ENCODE results near the gene SELENON.

DNA sequence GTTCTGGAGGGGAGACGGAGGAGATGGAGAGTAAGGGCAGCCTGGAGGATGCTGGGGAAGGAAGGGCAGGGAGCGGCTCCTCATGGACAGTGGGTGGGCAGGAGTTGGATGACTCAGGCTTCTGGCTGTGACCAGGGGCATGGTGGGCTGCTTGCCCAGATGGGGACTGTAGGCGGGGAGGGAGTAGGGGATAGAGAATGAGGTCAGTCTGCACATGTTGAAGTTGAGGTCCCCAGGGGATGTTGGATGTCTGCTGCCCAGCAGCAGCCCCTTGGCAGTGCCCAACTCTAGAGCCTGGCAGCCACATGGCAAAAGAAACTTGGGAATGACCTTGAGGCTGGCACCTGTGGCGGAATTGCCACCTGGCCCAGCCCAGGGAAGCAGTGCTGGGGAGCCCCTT lies 6.4 kb downstream of the SELENON start:
- TF ChIP-seq, protein P1, sequence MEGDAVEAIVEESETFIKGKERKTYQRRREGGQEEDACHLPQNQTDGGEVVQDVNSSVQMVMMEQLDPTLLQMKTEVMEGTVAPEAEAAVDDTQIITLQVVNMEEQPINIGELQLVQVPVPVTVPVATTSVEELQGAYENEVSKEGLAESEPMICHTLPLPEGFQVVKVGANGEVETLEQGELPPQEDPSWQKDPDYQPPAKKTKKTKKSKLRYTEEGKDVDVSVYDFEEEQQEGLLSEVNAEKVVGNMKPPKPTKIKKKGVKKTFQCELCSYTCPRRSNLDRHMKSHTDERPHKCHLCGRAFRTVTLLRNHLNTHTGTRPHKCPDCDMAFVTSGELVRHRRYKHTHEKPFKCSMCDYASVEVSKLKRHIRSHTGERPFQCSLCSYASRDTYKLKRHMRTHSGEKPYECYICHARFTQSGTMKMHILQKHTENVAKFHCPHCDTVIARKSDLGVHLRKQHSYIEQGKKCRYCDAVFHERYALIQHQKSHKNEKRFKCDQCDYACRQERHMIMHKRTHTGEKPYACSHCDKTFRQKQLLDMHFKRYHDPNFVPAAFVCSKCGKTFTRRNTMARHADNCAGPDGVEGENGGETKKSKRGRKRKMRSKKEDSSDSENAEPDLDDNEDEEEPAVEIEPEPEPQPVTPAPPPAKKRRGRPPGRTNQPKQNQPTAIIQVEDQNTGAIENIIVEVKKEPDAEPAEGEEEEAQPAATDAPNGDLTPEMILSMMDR (IDR thresholded peaks at IDR 0.05) = no peak
- no peak for TF ChIP-seq POLR2A (IDR thresholded peaks at IDR 0.05)
